ENCODE measurements around the gene WDR7.
"Not testable (repeated sequence)": the region's sequence is repeated elsewhere in the genome, so short reads cannot be mapped to it uniquely, and the experiment has no call there.

Gene WDR7

GRCh38 chr18:56654280-56654679 is 3.1 kb downstream of the WDR7 start:
- not testable (repeated sequence) for DNase-seq (ENCODE audit: low read depth)

- DNase-seq (ENCODE audit: low read depth) = no peak
Observed at GRCh38 chr18:56658261-56658660, 7.1 kb downstream of the WDR7 start.

- DNase-seq (ENCODE audit: low read depth) = no peak
Observed at GRCh38 chr18:56659111-56659510, 8.0 kb downstream of the WDR7 start.

DNA sequence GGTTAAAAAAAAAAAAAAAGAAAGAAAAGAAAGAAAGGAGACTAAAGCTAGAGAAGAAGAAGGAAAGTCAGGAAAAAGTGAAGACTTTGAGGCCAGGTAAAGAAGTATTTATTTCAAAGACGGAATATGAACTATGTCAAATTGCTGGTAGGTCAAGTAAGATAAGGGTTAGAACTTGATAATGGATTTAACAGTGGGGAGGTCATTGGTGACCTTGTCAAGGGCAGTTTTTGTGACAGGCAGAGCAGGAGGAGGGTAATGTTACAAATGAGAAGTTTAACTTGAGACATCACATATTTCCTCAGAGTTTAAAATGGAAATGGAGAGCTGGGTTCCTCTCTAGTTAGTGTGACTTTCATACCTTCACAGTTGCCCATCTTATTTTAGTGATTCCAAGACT is 9.5 kb downstream of the WDR7 start:
- DNase-seq (ENCODE audit: low read depth) = no peak

GRCh38 chr18:56661360-56662062 is 10.4 kb downstream of the WDR7 start:
- DNase-seq (ENCODE audit: low read depth) = no peak

DNA sequence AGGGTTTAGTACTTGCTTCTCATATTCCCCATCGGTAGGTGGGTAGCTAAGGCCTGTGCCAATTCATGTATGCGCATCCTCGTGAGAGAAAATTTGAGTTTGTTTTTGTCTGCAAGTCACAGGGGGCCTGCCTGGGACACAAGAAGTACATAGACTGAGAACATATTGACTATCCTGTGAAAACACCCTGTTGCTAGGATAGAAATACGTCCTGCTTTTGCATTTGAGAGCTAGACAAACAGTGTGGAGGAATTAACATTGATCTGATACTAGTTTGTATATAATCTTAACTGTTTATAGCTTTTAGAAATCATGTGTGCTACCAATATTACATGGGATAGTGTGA is 10.9 kb downstream of the WDR7 start:
- no peak for DNase-seq (ENCODE audit: low read depth)

DNA sequence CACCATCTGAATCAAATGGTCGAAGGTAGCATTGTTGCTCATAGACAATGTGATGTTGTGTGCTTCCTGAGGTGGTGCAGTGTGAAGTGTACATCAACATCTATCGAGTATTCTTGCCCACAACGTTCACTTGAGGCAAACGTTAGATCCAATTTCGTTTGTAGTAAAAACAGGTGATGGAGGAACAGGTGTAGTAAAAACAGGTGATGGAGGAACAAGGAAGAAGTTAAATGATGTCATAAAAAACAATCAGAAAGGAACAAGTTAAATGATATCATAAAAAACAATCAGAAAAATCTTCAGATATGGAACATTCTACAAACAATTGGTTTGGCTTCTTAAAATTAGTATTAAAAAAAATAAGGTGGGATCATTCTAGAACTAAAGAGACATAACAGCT is 11.3 kb downstream of the WDR7 start:
- no peak for DNase-seq (ENCODE audit: low read depth)

DNA sequence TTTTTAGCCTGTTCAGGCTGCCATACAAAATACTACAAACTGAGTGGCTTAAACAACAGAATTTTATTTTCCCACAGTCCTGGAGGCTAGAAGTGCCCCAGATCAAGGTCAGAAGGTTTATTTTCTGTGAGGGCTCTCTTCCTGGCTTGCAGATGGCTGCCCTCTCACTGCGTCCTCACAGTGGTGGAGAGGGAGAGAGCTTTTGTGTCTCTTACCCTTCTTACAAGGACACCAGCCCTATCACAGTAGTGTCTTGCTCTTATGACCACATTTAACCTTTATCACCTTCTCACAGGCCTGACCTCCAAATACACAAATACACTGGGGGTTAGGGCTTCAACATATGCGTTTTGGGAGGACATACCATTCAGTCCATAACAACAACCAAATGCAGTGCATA is 11.7 kb downstream of the WDR7 start:
- DNase-seq (ENCODE audit: low read depth) = no peak

GRCh38 chr18:56672391-56672790 is 21.2 kb downstream of the WDR7 start:
- DNase-seq (ENCODE audit: low read depth) = no peak

DNA sequence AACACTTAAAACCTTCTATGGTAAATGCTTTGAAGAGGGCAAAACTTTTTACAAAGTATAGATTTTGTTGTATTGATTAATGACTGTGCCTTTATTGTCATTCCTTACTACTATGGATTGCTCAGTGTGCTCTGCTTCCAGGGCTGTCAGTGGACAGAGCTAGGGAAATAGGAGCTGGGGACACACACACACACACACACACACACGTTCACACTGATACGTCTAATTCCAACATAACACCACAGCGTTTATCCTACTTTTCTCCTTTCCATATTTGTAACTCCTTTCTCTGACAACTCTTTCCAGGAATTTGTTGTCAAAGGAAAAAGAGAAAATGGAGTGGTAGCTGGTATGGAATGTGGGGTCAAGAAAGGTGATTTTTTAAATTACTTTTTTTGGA is 21.8 kb downstream of the WDR7 start:
- no peak for DNase-seq (ENCODE audit: low read depth)

DNA sequence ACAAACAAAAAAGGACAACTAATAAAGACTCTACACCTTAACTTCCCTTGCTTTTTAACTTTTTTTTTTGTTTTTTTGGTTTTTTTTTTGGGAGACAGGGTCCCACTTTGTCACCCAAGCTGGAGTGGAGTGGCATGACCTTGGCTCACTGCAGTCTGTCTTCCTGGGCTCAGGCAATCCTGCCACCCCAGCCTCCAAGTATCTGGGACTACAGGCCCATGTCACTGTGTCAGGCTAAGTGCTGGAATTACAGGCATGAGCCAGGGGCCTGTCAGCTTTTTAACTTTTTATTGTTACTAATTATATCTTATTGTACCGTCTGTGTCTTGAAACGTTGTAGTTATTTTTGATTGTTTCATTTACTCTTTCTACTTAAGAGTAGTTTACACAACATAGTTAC is 25.5 kb downstream of the WDR7 start:
- DNase-seq (ENCODE audit: low read depth) = no peak

DNA sequence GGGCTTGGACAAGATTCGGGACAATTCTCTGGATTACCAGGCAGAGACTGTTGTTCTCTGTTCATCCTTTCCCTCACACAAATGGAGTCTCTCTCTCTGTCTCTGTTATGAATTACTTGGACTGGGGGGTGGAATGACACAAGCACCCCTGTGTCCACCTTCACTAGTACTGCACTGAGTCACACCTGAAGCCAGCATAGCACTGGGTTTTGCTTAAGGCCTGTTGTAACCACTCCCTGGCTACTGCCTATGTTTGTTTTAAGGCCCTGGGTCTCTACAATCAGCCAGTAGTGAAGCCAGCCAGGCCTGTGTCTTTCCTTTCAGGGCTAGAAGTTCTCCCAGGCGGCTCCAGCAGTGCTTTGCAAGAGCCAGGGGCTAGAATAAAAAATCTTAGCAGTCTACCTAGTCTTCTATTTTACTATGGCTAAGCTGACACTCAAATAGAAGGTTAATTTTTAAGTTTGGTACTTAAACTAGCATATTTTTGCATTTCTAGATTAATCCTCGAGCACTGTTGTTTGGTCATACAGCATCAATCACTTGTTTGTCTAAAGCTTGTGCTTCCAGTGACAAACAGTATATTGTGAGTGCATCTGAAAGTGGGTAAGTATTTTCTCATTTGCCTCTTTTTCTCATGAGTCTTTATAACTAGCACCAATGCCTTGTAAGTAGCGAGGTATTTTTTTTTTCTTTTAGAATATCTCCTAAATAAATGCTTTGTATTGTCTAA is 27.8 kb downstream of the WDR7 start:
- no peak for DNase-seq (ENCODE audit: low read depth)

- DNase-seq (ENCODE audit: low read depth) = no peak
Observed at GRCh38 chr18:56684277-56684676, 33.1 kb downstream of the WDR7 start.

DNA sequence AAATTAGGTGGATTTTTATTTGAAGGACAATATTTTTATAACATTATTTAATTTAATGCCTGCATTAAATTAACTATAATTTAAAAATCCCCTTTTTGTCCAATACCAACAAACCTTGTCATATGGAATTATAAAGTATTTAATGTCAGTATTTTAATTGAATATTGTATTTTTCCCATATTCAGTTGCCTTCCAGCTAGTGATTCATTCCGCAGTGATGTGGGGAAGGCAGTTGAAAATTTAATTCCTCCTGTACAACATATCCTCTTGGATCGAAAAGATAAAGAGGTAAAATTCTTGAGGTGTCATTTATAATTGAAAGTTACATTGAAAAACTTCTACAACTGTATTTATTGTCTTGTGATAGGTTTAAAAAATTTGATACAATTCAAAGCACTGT is 40.4 kb downstream of the WDR7 start:
- no peak for DNase-seq (ENCODE audit: low read depth)

DNA sequence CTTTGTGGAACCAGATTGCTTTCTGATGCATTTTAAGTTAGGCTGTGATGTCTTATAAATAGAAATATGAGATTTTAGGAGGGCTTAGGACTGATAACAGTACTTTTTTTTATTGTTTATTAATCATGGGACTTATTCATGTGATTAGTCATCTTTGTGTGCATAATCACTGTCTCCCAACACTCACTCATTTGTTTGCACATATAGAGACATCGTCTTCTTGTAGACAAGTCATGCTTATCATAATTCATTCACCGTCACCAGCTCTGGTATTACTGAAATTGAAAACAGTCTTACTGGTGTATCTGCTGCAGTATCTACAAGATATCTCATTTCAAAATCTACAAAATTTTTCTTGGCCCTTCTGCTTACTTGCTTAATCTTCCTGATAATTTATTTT is 45.8 kb downstream of the WDR7 start:
- DNase-seq (ENCODE audit: low read depth) = no peak

DNA sequence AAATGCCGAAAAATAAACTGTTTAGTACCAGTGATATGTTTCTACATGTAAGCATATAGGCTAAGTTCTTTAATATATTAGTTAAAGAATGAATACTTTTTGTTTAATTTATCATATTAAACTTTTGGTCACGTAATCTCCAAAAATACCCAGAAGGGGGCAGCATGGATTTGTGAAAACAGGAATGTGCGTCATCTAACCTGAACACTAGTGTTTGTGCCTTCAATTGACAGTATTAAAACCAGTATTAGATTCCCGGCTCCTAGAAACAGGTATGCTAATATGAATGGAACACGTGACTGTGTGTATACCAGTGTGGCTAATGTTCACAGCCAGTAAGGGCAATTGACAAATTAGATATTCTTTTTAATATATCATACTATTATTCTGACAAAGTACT is 51.8 kb downstream of the WDR7 start:
- DNase-seq (ENCODE audit: low read depth) = no peak

GRCh38 chr18:56709463-56709862 is 58.3 kb downstream of the WDR7 start:
- DNase-seq (ENCODE audit: low read depth) = peak; percentile 6

DNA sequence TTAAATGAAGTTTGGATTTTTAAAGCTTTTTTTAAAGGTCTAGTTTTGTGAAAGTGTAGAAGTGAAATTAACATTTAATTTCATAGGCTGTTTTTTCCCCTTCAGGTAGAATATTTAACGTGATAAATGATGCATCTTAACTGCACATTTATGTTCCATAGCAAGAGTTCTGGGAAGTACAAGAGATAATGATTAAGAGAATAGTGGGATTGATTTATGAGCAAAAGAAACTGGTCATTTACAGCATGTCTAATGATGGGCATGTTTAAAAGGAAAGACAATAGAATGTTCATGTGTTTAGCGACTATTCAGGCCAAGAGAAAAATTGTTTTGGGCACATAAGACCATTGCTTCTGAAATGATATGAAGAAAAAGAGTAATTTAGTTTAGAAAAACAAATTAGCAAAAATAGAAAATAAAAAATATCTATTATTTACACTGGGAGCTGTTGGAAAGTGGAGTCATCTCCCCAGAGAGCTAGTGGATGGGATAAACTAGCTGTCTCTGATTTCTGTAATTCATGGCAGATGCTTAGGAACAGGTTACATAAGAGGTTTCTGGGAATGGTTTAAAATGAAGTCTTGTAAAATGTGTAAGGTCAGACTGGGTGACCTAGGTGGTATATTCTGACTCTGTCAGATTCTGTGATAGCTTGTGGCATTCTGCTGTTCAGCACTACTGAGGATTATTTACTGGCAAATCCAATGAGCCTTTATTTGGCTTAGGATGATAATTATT is 60.7 kb downstream of the WDR7 start:
- no peak for DNase-seq (ENCODE audit: low read depth)

- no peak for DNase-seq (ENCODE audit: low read depth)
Observed at GRCh38 chr18:56712761-56713160, 61.6 kb downstream of the WDR7 start.

GRCh38 chr18:56715121-56715520 is 64.0 kb downstream of the WDR7 start:
- DNase-seq (ENCODE audit: low read depth) = no peak

DNA sequence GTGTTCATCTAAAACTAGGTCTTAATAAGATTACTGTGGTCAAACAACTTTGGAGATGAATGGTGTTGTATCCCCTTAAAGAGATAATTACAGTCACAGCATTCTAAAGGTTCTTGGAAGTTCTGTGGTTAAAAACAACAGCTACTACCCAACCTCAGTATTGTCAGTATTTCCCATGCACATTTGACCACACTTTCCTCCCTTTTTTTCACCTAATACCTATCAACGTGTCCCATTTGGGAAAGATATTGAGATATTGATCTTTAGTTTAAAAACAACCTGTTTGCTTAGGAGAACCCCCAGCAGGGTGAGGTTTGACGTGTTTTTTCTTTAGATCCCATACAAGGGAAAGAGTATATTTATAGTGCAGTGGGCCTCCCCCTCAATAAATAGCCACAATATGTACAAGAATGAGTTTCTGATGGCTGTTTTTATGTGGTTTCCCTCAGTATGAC is 65.6 kb downstream of the WDR7 start:
- no peak for DNase-seq (ENCODE audit: low read depth)

GRCh38 chr18:56721031-56721430 is 69.9 kb downstream of the WDR7 start:
- no peak for DNase-seq (ENCODE audit: low read depth)

DNA sequence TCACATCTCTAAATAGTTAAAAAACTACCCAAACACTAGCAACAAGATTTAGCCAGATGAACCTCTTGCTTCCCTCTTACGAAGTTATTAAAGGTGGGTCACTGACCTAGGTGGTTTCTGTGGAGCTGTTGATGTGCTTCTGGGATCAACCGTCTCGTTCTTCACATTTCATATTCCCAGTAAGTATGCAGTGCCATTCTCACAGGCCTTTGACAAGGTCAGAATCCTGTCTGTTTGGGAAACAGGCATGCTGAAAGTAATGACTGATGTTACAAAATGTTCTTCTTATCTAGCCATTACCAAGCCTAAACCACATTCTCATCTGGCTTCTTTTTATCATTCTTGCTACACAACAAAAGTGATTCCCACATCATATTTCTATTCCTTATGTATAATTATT is 70.3 kb downstream of the WDR7 start:
- DNase-seq (ENCODE audit: low read depth) = no peak

All from T-helper 22 cell (primary cell).